Hypothalamus (tissue), 51 donors: ENCODE measurements around the gene ZNF586.
A peak's percentile ranks its signal among the peaks of the same experiment; 100 is the strongest.
"Not testable (repeated sequence)": the region's sequence is repeated elsewhere in the genome, so short reads cannot be mapped to it uniquely, and the experiment has no call there.

Experiments
- DNase-seq, 51 donors: peaks; one replicate each; lab custom pipeline; 2025; lab: John Stamatoyannopoulos, UW

ZNF586 gene

GRCh38 chr19:57769345-57770131 lies at the start of gene ZNF586:
Gene ZNF586 (plus strand): TSS chr19:57769676. CDS start chr19:57769843, 167 bp downstream.
- peak; percentile 24 to 95 (median 83) for DNase-seq

DNA sequence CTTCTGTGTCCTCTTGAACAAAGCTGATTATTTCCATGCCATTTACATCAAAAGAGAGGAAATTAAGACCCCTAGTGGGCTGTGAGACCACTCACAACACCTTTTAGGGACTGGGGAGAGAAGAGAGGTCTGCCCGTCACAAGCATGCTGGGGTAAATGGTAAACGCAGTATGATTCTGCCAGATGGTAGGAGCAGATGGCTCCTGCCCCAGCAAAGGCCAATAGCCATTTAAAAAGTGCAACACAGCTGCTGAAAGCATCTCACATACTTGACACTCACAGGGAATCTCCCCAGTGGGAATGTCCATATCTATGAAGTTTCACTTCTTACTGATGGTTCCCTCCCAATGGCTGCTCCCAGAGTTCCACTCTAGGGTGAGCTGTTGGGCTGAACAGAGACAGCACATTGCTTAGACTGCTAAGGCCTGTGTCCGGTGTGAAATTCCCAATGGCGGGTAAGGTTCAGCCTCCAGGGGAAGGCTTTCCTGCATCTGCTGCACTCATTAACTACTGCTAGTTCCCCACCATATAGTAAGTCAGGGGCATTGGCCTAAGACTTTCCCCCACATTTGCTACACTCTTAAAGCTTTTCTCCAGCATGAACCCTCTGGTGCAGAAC lies 49.5 kb upstream of the ZNF586 start:
- no peak for DNase-seq

- DNase-seq: no peak
Measured at GRCh38 chr19:57720878-57721277, 48.6 kb upstream of the ZNF586 start.

GRCh38 chr19:57738320-57738719 lies 31.2 kb upstream of the ZNF586 start:
- peak in 29 of 51 donors; percentile 0 to 56 (median 12) for DNase-seq

DNA sequence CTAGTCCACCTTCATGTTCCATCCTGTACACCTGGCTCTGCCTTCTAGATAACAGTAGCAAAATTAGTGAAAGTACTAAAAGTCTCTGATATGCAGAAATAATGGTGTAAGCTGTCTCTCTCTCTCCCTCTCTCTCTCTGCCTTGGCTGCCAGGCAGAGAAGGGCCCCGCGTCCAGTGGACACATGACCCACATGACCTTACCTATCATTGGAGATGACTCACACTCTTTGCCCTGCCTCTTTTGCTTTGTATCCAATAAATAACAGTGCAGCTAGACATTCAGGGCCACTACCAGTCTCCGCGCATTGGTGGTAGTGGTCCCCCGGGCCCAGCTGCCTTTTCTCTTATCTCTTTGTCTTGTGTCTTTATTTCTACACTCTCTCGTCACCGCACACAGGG lies 30.7 kb upstream of the ZNF586 start:
- DNase-seq: not testable (repeated sequence)

DNA sequence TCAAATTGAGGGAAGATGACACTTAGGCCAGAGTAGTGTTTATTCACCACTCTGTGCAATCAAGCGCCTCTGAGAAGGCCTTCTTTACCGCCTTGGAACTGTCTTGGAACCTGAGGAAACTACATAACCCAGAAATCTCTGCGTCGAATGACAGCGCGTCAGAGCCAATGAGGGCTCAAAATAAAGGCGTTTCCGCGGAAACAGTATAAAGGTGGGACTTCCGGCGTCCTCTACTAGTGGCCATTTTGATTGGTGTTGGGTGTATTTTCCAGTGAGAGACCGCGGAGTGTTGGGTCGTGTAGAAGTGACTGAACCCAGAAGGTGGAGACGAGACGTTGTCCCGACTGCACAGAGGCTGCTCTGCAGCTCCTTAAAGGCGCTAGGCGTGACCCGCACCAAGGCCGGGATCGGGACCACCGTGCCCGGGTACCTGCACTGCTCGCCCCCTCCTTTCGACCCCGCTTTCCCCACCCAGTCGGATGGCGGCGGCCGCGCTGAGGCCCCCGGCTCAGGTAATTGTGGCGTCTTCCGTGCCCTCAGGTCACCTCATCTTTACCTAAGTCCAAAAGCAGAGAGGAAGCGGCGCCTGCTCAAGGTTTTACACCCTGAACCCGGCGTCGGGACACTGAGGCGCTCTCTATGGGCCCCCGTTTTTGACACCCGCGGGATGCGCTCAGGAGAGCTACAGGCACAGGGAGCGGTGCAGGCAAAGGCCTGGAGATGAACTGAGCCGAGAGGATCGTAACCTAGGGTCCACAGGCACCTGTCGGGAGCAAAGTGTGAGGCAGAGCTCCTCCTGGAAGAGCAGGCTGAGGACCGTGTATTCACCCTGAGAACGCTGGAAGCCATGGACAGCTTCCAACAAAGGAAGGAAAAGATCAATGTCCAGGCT lies 22.6 kb upstream of the ZNF586 start, which contains the start of gene ZNF776:
ZNF776 (plus strand) TSS at position 236 of the 892 bp plus-strand sequence; CDS start at position 480, 244 bp downstream.
- peak; percentile 6 to 94 (median 67) for DNase-seq

- no peak for DNase-seq
Measured at GRCh38 chr19:57747472-57747807, 22.0 kb upstream of the ZNF586 start.

DNA sequence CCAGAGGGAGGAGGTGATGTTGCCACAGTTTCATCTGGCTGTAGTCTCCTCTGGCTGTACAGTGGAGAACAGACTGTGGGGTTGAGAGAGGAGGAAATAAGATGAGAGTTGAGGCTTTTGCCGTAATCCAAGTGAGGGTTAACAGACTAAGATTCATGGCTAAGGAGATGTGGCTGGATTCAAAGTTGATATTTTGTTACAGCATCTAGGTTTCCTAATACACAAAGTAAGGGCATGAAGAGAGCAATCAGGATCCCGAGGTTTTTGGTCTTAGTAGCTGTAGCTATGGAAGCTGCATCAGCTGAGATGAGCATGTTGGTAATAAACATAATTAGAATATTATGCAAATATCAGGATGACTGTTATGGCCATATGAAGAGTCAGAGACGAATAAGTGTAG lies 21.4 kb upstream of the ZNF586 start:
- no peak for DNase-seq

DNA sequence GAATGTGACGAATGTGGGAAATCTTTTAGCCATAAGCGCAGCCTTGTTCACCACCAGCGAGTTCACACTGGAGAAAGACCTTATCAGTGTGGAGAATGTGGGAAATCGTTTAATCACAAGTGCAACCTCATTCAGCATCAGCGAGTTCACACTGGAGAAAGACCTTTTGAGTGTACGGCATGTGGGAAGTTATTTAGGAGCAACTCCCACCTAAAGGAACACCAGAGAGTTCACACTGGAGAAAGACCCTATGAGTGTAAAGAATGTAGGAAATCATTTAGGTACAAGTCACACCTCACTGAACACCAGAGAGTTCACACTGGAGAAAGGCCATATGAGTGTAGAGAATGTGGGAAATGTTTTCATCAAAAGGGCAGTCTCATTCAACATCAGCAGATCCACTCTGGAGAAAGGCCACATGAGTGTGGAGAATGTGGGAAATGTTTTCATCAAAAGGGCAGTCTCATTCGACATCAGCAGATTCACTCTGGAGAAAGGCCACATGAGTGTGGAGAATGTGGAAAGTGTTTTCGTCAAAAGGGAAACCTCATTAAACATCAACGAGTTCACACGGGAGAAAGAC lies 15.3 kb upstream of the ZNF586 start:
- DNase-seq: no peak

DNA sequence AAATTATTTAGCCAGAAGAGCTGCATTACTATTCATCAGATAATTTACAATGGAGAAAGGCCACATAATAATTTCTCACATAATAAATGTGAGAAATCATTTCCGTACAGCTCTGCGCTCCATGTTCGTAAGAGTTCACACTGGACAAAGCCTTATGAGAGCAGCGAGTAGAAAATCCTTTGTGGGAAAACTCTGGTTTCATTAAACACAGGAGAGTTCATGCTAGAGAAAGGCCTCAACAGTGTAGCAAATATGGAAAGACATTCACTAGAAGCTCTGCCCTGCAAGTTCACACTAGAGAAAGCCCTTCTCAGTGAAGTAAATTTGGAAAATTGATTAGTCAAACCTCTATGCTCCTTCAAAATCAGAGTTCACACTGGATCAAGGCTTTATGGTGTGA lies 14.4 kb upstream of the ZNF586 start:
- DNase-seq: no peak

GRCh38 chr19:57757941-57758340 lies 11.5 kb upstream of the ZNF586 start:
- no peak for DNase-seq

GRCh38 chr19:57759096-57759495 lies 10.4 kb upstream of the ZNF586 start:
- peak in 2 of 51 donors; percentile 1 to 17 for DNase-seq

GRCh38 chr19:57771417-57771816 lies 1.9 kb downstream of the ZNF586 start:
- no peak for DNase-seq

DNA sequence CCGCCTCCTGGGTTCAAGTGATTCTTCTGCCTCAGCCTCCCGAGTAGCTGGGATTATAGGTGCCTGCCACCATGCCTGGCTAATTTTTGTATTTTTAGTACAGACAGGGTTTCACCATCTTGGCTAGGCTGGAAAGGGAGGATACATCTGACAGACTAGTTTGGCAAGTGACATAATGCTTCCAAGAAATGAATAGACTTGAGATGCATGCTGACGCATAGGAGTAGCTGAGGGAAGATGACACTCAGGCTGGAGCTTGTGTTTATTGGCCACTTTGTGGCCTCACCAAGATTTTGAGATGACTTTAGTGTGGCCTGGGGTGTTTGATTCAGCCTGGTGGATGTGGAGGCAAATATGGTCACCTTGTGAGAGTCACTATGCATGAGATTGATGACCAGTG lies 4.0 kb downstream of the ZNF586 start:
- DNase-seq: no peak

- DNase-seq: no peak
Measured at GRCh38 chr19:57776764-57777296, 7.4 kb downstream of the ZNF586 start.

- no peak for DNase-seq
Measured at GRCh38 chr19:57778336-57778735, 8.9 kb downstream of the ZNF586 start.

DNA sequence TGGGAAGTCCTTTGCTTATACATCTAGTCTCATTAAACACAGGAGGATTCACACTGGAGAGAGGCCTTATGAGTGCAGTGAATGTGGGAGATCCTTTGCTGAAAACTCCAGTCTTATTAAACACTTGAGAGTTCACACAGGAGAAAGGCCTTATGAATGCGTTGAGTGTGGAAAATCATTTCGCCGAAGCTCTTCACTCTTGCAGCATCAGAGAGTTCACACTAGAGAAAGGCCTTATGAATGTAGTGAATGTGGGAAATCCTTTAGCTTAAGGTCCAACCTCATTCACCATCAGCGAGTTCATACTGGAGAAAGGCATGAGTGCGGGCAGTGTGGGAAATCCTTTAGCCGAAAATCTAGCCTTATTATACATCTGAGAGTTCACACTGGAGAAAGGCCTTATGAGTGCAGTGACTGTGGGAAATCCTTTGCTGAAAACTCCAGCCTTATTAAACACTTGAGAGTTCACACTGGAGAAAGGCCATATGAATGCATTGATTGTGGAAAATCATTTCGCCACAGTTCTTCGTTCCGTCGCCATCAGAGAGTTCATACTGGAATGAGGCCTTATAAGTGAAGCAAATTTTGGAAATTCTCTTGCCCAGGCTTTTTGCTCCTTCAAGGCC lies 9.9 kb downstream of the ZNF586 start:
- DNase-seq: no peak

DNA sequence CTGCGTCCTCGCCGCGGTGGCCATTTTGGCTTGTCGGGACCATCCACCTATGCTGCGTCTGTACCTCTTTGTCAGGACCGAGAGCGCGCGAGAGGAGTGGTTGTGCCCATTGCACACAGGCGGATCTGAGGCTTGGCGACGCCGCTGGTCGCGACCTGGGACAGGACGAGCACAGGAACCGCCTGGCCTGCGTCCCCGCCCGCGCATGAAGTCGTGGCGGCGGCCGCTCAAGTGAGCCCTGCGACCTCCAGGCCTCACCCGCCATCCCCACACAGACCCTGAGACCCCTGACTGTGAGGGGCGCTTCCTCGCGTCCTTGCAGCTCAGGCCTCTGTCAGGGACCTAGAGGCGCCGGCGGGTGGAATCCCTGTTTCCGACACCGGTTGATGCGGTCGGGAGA lies 16.8 kb downstream of the ZNF586 start:
- DNase-seq: no peak

DNA sequence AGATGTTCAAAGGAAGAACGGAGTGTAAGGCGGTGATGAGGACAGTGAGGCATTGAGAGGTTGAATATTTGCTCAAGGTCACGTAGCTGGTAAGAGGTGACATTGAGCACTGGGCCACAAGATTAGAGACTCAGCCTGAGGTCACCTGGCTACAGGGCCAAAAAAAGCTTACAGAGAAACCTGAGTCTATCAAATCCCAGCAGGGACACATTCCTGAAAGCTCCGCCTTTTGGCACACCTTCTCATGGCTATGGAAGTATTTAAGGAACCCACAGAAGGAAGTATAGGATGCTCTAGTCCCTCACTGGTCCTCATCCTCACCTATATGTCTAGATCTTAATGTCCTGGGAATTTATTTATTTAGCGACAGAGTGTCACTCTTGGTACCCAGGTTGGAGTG lies 17.4 kb downstream of the ZNF586 start:
- no peak for DNase-seq

GRCh38 chr19:57788114-57788692 lies 18.7 kb downstream of the ZNF586 start:
- DNase-seq: no peak
